ENCODE results near the gene COBL.

Gene COBL

GRCh38 chr7:51138123-51139085 lies 178.2 kb downstream of the COBL start:
- DNase-seq = no peak

GRCh38 chr7:51135576-51135975 lies 181.0 kb downstream of the COBL start:
- DNase-seq = no peak

DNA sequence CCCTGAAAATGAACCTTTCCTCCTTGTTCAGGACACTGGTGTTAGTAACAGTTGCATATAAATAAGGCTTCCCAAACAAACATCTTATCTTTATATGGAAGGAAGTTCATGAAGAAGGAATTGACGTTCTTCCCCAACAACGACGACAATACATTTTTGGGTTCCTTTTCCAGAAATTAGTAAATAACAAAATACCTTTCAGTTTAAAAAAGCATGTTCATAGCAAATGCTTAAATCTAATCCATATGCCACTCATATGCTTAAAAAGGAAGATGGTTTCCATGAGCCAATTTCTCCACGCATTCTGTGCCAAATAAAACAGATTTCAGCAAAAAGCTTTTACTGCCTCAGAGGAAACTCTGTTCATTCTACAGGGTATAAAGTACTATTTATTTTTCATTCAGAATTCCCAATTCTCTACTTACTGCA lies 182.6 kb downstream of the COBL start:
- DNase-seq = no peak

DNA sequence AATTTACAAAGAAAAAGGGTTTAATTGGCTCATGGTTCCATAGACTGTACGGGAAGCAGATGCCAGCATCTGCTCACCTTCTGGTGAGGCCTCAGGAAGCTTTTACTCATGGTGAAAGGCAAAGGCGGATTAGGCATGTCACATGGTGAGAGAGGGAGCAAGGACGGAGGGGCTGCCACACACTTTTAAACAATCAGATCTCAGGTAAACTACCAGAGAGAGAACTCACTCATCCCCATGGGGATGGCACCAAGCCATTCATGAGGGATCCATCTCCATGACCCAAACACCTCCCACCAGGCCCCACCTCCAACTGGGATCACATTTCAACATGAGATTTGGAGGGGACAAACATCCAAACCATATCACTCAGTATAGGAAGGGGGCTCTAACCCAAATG lies 183.9 kb downstream of the COBL start:
- no peak for DNase-seq

- DNase-seq = no peak
Observed at GRCh38 chr7:51129527-51130472, 186.8 kb downstream of the COBL start.

- no peak for DNase-seq
Observed at GRCh38 chr7:51128545-51129435, 187.8 kb downstream of the COBL start.

- no peak for DNase-seq
Observed at GRCh38 chr7:51127618-51127904, 189.0 kb downstream of the COBL start.

GRCh38 chr7:51126813-51127617 lies 189.6 kb downstream of the COBL start:
- DNase-seq = no peak

- no peak for DNase-seq
Observed at GRCh38 chr7:51126324-51126723, 190.3 kb downstream of the COBL start.

DNA sequence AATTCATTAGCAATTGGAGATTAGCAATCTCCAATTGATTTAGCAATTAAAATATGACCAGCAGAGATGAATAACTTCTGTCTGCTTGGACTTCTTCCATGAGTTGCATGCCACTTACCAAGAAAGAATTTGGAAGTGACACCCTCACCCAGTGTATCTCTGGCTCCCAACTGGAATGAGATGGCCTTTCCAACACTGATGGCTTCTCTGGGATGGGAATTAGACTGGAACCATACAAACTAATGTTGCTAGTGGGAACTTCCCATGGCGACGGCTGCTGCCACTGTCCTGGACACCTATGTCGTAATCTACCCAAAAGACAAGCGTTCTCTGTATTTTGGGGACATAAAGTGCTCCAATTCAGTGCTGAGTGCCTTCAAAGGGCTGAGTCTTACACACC lies 192.3 kb downstream of the COBL start:
- DNase-seq = no peak

DNA sequence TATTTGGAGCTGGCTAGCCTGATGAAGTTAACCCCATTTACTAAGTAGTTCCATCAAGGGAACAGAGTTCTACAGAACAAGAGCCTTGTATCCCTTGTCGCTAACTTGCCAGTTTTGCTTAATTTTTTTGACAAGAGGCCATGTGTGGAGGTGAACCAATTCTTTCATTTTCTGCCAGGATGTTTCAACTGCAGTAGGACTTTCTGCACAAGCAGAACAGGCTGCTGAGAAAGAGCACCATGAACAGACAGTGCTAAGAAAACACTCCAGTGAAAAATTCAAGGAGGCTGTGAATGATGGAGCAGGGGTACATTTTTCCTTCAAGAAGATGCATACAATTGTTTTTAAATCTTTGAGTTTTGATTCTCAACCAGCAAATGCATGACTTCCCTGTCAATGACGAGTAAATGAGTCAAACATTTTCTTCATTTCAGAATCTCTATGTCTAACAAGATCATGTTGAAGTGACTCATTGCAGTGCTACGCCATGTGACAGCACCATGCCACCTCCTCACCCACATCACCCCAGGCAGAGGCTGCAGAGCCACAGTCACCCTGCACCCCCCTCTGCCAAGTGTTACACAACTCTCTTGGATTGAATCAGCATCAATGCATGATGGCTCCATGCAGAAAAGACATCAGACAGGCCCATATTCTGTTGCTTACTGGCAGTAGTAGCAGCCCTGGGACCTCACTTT lies 193.1 kb downstream of the COBL start:
- DNase-seq = no peak

GRCh38 chr7:51121931-51122425 lies 194.6 kb downstream of the COBL start:
- no peak for DNase-seq

DNA sequence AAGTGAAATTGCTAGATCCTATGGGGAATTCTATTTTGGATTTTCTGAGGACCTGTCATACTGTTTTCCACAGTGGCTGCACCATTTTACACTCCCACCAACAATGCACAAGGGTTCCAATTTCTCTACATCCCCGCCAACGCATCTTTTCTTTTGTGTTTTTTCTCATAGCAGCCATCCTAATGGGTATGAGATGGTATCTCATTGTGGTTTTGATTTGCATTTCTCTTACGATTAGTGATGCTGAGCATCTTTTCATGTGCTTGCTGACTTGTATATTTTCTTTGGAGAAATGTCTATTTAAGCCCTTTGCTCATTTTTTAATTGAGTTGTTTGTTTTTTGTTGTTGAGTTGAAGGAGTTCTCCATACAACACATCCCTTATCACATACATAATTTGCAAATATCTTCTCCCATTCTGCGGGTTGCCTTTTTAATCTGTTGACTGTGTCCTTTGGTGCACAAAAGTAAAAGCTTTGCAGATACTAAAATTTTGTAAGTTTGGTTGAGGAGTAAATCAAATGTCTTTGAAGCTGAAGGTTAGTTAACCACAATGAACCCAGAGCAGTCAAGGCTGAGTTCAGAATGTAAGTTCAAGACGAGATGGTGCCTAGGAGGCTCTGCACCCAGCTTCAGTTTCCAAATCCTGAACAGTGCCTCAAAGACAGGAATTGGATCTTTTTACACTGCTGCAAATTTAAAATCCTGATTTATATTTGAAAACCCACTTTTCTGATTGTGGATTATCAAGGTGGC lies 195.4 kb downstream of the COBL start:
- DNase-seq = no peak

DNA sequence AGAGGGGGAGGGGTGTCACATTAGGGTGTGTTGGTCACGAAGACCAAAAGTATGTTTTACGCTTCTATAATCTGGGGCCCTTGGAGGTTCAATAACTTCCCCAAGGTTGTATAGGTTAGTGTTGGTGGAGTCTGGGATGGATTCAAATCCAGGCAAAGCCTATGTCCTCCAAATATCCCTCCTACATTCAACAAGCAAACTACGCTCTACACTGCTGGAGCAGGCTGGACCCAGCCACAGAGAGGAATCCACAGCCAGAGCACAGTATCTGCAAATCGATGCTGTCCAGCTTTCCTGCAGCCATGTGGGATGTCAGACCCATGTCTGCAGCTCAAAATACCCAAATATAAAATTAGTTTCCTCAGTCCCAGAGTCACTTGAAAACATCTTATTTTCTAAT lies 198.0 kb downstream of the COBL start:
- DNase-seq = no peak

GRCh38 chr7:51114501-51114900 lies 202.1 kb downstream of the COBL start:
- no peak for DNase-seq

DNA sequence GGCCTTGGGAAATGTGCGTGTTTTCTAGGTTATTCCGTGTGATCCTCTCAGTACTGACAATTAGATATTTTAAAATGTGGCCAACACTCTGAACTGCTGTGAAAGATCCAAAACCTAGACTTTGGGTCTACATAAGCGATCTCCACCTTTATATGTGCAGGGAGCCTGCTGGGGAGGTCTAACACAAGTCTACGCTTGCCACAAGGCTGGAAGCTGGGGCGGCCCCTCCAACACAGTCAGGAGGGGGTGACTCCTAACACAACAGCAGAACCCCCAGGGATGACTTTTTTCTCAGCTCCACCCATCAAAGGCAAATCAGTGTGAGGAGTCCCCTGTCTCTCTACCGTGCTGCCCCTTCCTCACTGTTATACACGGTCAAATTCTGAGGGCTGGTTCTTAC lies 202.6 kb downstream of the COBL start:
- DNase-seq = no peak

- DNase-seq = no peak
Observed at GRCh38 chr7:51113560-51113959, 203.0 kb downstream of the COBL start.

DNA sequence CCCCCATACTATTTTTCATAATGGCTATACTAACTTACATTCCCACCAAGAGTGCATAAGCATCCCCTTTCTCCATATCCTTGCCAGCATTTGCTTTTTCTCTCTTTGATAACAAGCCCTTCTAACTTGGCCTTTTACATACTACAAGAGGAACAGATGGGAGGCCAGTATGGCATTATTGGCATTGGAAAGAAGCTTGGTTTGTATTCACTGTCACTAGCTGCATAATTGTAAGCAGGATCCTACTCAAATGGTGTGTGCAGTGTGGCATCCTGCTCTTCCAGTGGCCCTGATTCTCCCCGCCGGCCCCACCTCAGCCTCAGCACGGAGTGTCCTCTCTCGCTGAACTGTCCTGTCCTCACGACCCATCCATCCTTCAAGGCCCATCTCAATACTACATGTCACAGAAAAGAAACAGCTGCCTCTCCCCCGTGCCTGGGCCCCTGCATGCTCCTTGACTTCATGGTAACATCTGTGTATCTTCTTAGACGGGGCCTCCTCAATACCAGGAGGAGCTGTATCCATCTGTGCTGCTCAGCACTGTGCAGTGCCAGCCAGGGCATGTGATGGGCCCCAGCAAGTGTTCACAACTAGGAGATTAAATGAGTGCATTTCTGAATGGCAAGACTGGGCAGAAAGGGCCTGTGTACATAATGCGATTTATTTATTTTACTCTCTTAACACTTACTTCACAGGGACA lies 205.2 kb downstream of the COBL start:
- no peak for DNase-seq

DNA sequence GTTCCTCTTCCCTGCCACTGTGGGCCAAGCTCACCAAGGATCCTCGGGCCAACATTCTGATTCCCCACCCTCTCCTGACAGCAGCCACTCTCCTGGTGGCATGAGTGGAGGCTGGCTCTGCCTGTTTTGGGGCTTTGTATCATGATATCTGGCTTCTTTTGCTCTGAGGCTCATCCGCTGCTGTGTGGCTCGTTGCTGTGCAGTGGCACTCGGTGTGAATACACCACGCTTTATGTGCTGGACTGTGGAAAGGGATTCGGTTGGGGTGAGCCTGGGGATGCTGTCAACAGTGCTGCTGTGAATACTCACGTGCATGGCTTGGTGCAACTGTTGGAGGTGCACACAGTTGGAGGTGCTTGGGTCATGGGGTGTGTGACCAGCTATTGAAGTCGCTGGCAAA lies 208.5 kb downstream of the COBL start:
- DNase-seq = no peak

- DNase-seq = no peak
Observed at GRCh38 chr7:51104278-51104677, 212.3 kb downstream of the COBL start.

Measured in GF-D8 (cell line).